Measurements from ENCODE around the gene POLG2. TPM values are rescaled to one million over a fixed set of nuclear protein-coding genes. Genes with fewer than 3 reads are reported as not detected.

The POLG2 gene
- total RNA-seq, 1 donor from 2014 or later = 12.0 TPM

GRCh38 chr17:64536913-64537312 lies 40.1 kb upstream of the POLG2 start:
- DNase-seq (no peak), ATAC-seq (no peak)
- no peaks in the 10 kb centered on the region for H3K27me3 ChIP-seq (ENCODE audit: low read depth)
- H3K27ac ChIP-seq = no peak overlapping the region
- H3K36me3 ChIP-seq = peaks cover 96% of the 10 kb centered on the region
- intact Hi-C loops (cut with DNase I) = no loop called here
- TF ChIP-seq CTCF (IDR thresholded peaks at IDR 0.05) = no peak
- H3K4me1 ChIP-seq = no peaks in the 10 kb centered on the region
- H3K4me3 ChIP-seq = no peak overlapping the region
- H3K9me3 ChIP-seq = no peaks in the 10 kb centered on the region

GRCh38 chr17:64535357-64535756 lies 38.5 kb upstream of the POLG2 start:
- Histone ChIP-seq H3K36me3 (peaks cover 100% of the 10 kb centered on the region), H3K4me1 (no peaks in the 10 kb centered on the region), H3K27me3 (ENCODE audit: low read depth) (no peaks in the 10 kb centered on the region), H3K27ac (no peak overlapping the region), H3K9me3 (no peaks in the 10 kb centered on the region), H3K4me3 (no peak overlapping the region)
- no peak for TF ChIP-seq CTCF (IDR thresholded peaks at IDR 0.05)
- ATAC-seq (no peak), DNase-seq (no peak)
- intact Hi-C loops (cut with DNase I) = no loop called here

GRCh38 chr17:64534187-64534586 lies 37.3 kb upstream of the POLG2 start:
- ATAC-seq (peak in 1 of 2 donors; percentile 28), DNase-seq (no peak)
- Histone ChIP-seq H3K9me3 (no peaks in the 10 kb centered on the region), H3K4me1 (no peaks in the 10 kb centered on the region), H3K36me3 (peaks cover 100% of the 10 kb centered on the region), H3K27ac (no peak overlapping the region), H3K27me3 (ENCODE audit: low read depth) (no peaks in the 10 kb centered on the region), H3K4me3 (no peak overlapping the region)
- intact Hi-C loops (cut with DNase I) = no loop called here
- peak; percentile 12 for TF ChIP-seq CTCF (IDR thresholded peaks at IDR 0.05)

GRCh38 chr17:64533784-64534183 lies 36.9 kb upstream of the POLG2 start:
- no peak overlapping the region for H3K27ac ChIP-seq
- H3K27me3 ChIP-seq (ENCODE audit: low read depth) = no peaks in the 10 kb centered on the region
- H3K4me1 ChIP-seq = no peaks in the 10 kb centered on the region
- no peak for TF ChIP-seq CTCF (IDR thresholded peaks at IDR 0.05)
- intact Hi-C loops (cut with DNase I) = no loop called here
- no peaks in the 10 kb centered on the region for H3K9me3 ChIP-seq
- H3K36me3 ChIP-seq = peaks cover 100% of the 10 kb centered on the region
- no peak overlapping the region for H3K4me3 ChIP-seq
- ATAC-seq (no peak), DNase-seq (no peak)

- no peak for DNase-seq
- H3K27me3 ChIP-seq (ENCODE audit: low read depth) = no peaks in the 10 kb centered on the region
- no peak overlapping the region for H3K4me3 ChIP-seq
- intact Hi-C loops (cut with DNase I) = no loop called here
- H3K4me1 ChIP-seq = no peaks in the 10 kb centered on the region
- no peak overlapping the region for H3K27ac ChIP-seq
- ATAC-seq = no peak
- H3K36me3 ChIP-seq = peaks cover 100% of the 10 kb centered on the region
- H3K9me3 ChIP-seq = no peaks in the 10 kb centered on the region
- no peak for TF ChIP-seq CTCF (IDR thresholded peaks at IDR 0.05)
Observed at GRCh38 chr17:64532409-64532808, 35.6 kb upstream of the POLG2 start.

- Histone ChIP-seq H3K4me3 (no peak overlapping the region), H3K27me3 (ENCODE audit: low read depth) (no peaks in the 10 kb centered on the region), H3K4me1 (no peaks in the 10 kb centered on the region), H3K9me3 (no peaks in the 10 kb centered on the region), H3K27ac (no peak overlapping the region), H3K36me3 (peaks cover 100% of the 10 kb centered on the region)
- intact Hi-C loops (cut with DNase I) = no loop called here
- no peak for DNase-seq
- no peak for TF ChIP-seq CTCF (IDR thresholded peaks at IDR 0.05)
- ATAC-seq = peak; percentile 45 to 66
Observed at GRCh38 chr17:64531955-64532371, 35.1 kb upstream of the POLG2 start.
